Psoas muscle (tissue), 8 donors: ENCODE measurements around the gene NOTUM. TPM values are rescaled to one million over a fixed set of nuclear protein-coding genes. Genes with fewer than 3 reads are reported as not detected.

Experiments
- ATAC-seq, 4 donors: fragments of 200-7000 bp; cut with Tn5 transposase; one replicate each; pipeline ENCODE4 v1.9.1; 2020; ENCODE audit warnings: moderate library complexity in 3 of 4, mild to moderate bottlenecking in 2 of 4
- DNase-seq, 2 donors: peaks; one replicate each; pipeline ENCODE4 v3.0.0-alpha.2; 2020
- H3K27ac ChIP-seq: fragments of 200-600 bp; one replicate; pipeline ENCODE4 v1.8.0; 2022
- H3K27me3 ChIP-seq, 3 donors: fragments of 200-600 bp in 1 of 3; one replicate each; pipeline versions ENCODE4 v1.6.1 to v1.8.0; 2013 to 2022; ENCODE audit warnings: low read length in 2 of 3, mild to moderate bottlenecking in 2 of 3, moderate library complexity in 1 of 3; ENCODE audit not compliant: insufficient read depth in 3 of 3
- H3K36me3 ChIP-seq, 2 donors: fragments of 200-600 bp in 1 of 2; one replicate each; pipeline versions ENCODE4 v1.6.1 to v1.8.0; 2013 to 2022; ENCODE audit warnings: low read depth in 1 of 2, mild to moderate bottlenecking in 1 of 2, moderate library complexity in 1 of 2; ENCODE audit not compliant: insufficient read depth in 1 of 2
- H3K4me1 ChIP-seq: fragments of 200-600 bp; one replicate; pipeline ENCODE4 v1.8.0; 2022
- H3K4me3 ChIP-seq: fragments of 200-600 bp; one replicate; pipeline ENCODE4 v1.8.0; 2022; ENCODE audit warnings: mild to moderate bottlenecking
- H3K9me3 ChIP-seq: fragments of 200-600 bp; one replicate; pipeline ENCODE4 v1.8.0; 2022
- WGBS, 3 donors: extraction: QIAGEN DNeasy Blood & Tissue Kit; methylation state at CpG; one replicate each; pipeline versions ENCODE4 v1.1.6 to v1.1.7; 2013; 5-methylcytosine and 5-hydroxymethylcytosine counted together
- intact Hi-C, 2 donors: fragments of 100-400 bp; cut with DNase I; formaldehyde crosslinking; loops; one replicate each; pipeline versions ENCODE4 v1.11.0 to v1.14.2; 2022
- polyA plus RNA-seq, 3 donors: library from polyadenylated mRNA; stranded (reverse); fragments of 200-250 nt; gene quantifications; one replicate each; pipeline ENCODE4 v1.2.3, GENCODE V29; 2013
- total RNA-seq, 4 donors: library from RNA; stranded (reverse); fragmentation: NEBNext Ultra II Directional in 2 of 4; extraction: Animal tissue kit (Norgen Biotek cat#: 25700) in 2 of 4; gene quantifications; one replicate each; pipeline versions ENCODE4 v1.2.1 to v1.2.4, GENCODE V29; 2021 to 2023
- TF ChIP-seq, protein P1 (sequence below): fragments of 200-600 bp; IDR thresholded peaks from one replicate; pipeline ENCODE4 v1.8.0; 2022; ENCODE audit warnings: antibody characterized with exemption
- donor health status: healthy with polysubstance abuse.
- donor health status: DM: no; HTN: no; CAD: no; lungs with moderate emphysema.
- donor health status: Bipolar disorder and iron deficiency.
- donor health status: healthy.
- donor health status: DM: yes; HTN: yes; CAD: no.
- donor health status: DM: no; HTN: no; CAD: no.
- donor health status: DM: no; HTN: no; CAD: no.
- donor health status: DM: yes; HTN: yes; CAD: no.

NOTUM gene
- total and polyA plus RNA-seq, 7 donors: 0.25 to 1.9 (median 0.92) TPM

GRCh38 chr17:82004517-82005455 is 43.8 kb upstream of the NOTUM start:
- DNase-seq (no peak), ATAC-seq (no peak)
- Histone ChIP-seq H3K4me1 (peaks cover 51% of the 10 kb centered on the region), H3K9me3 (no peaks in the 10 kb centered on the region), H3K36me3 (peaks cover 0 to 7% of the 10 kb centered on the region in 2 donors), H3K27ac (no peak overlapping the region), H3K27me3 (no peaks in the 10 kb centered on the region), H3K4me3 (no peak overlapping the region)
- TF ChIP-seq, protein P1, sequence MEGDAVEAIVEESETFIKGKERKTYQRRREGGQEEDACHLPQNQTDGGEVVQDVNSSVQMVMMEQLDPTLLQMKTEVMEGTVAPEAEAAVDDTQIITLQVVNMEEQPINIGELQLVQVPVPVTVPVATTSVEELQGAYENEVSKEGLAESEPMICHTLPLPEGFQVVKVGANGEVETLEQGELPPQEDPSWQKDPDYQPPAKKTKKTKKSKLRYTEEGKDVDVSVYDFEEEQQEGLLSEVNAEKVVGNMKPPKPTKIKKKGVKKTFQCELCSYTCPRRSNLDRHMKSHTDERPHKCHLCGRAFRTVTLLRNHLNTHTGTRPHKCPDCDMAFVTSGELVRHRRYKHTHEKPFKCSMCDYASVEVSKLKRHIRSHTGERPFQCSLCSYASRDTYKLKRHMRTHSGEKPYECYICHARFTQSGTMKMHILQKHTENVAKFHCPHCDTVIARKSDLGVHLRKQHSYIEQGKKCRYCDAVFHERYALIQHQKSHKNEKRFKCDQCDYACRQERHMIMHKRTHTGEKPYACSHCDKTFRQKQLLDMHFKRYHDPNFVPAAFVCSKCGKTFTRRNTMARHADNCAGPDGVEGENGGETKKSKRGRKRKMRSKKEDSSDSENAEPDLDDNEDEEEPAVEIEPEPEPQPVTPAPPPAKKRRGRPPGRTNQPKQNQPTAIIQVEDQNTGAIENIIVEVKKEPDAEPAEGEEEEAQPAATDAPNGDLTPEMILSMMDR: no peak
- intact Hi-C loops: loop anchor here (5.0 kb wide), 2 partner anchors 37 to 42 kb away; partner anchors contain the start of gene NOTUM (in 1 of the 2)
- WGBS, 3 donors: 91 to 93% (median 92%) methylated on average over 37 to 41 of the region's 41 CpGs

GRCh38 chr17:82003411-82004381 is 42.7 kb upstream of the NOTUM start:
- WGBS, 3 donors: 41 to 57% (median 47%) methylated on average over 51 to 53 of the region's 53 CpGs
- Histone ChIP-seq H3K4me1 (peaks cover 61% of the 10 kb centered on the region), H3K9me3 (no peaks in the 10 kb centered on the region), H3K27me3 (no peaks in the 10 kb centered on the region), H3K27ac (peak overlapping the region; percentile 58), H3K36me3 (no peaks in the 10 kb centered on the region), H3K4me3 (no peak overlapping the region)
- DNase-seq (peak; percentile 88 to 89), ATAC-seq (peak; percentile 72 to 85 (median 78))
- TF ChIP-seq, protein P1: no peak
- intact Hi-C loops: loop anchor here (5.0 kb wide), 2 partner anchors 36 to 41 kb away; partner anchors contain the start of gene NOTUM (in 1 of the 2)

- intact Hi-C loops: loop anchor here (5.0 kb wide), 2 partner anchors 34 to 39 kb away; partner anchors contain the start of gene NOTUM (in 1 of the 2)
- Histone ChIP-seq H3K36me3 (peaks cover 0 to 5% of the 10 kb centered on the region in 2 donors), H3K4me3 (no peak overlapping the region), H3K9me3 (no peaks in the 10 kb centered on the region), H3K4me1 (peaks cover 68% of the 10 kb centered on the region), H3K27ac (peak overlapping the region; percentile 75), H3K27me3 (no peaks in the 10 kb centered on the region)
- TF ChIP-seq, protein P1: no peak
- WGBS, 3 donors: 27 to 46% (median 31%) methylated on average over 17 of the region's 17 CpGs
- DNase-seq (no peak), ATAC-seq (peak in 3 of 4 donors; percentile 25 to 43 (median 36))
Measured at GRCh38 chr17:82001571-82002056, 40.6 kb upstream of the NOTUM start.

DNA sequence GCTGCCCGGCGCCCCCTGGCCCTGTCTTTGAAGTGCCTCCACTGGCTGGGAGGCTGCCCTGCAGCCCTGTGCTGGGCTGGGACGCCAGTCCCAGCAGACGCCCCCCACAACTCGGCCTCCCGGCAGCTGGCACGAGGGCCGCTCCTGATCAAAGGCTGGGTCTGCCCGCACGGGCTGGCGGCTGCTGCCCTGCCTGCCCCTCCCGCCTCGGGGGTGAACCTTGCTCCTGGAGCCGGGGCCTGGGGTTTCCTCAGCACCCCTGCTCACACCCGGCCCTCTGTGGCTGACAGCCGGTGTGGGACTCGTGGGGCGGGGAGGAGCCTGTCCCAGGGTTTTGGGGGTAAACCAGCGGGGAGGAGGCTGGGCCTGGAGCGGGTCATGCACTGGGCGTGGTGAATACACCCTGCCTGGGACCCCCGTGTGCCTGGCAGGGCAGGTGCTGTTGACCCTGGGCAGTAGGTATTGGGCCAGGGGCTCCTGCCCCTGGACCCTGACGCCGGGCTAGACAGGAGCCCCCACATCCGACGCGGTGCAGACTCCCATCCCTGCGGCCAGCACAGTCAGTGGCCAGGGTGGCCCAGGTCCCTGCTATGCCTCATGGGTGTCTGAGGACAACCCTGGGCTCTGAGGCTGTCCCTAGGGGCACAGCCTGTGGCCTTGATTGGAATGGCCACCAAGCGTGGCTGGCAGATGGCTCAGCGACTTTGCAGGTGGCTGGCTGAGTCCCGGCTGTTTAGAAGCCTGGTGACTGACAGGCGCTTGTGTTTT is 40.0 kb upstream of the NOTUM start:
- Histone ChIP-seq H3K36me3 (peaks cover 0 to 11% of the 10 kb centered on the region in 2 donors), H3K9me3 (no peaks in the 10 kb centered on the region), H3K4me1 (peaks cover 68% of the 10 kb centered on the region), H3K27ac (peak overlapping the region; percentile 75), H3K4me3 (no peak overlapping the region), H3K27me3 (no peaks in the 10 kb centered on the region)
- 36 to 67% (median 52%) methylated on average over 22 to 32 of the region's 32 CpGs for WGBS, 3 donors
- ATAC-seq: peak; percentile 72 to 85 (median 77)
- TF ChIP-seq, protein P1: no peak
- intact Hi-C loops: loop anchor here (5.0 kb wide), 2 partner anchors 34 to 39 kb away; partner anchors contain the start of gene NOTUM (in 1 of the 2)
- peak in 1 of 2 donors; percentile 87 for DNase-seq
